Mesendoderm (in vitro differentiated cells): Measurements from ENCODE around the gene SCGB1D4.

Experiments used
- DNase-seq: peaks from one replicate; pipeline ENCODE4 v3.0.0; 2013
- H2AK5ac ChIP-seq: 2 replicates; pipeline ENCODE4 v1.6.1; 2013; ENCODE audit warnings: low read length, inconsistent platforms
- H2BK120ac ChIP-seq: 2 replicates; pipeline ENCODE4 v1.6.1; 2013; ENCODE audit warnings: low read depth, mild to moderate bottlenecking, low read length, moderate library complexity, mixed read lengths
- H2BK15ac ChIP-seq: replicated peaks from 2 replicates; pipeline ENCODE4 v1.6.1; 2013; ENCODE audit warnings: low read depth, mild to moderate bottlenecking, moderate library complexity
- H2BK5ac ChIP-seq: 2 replicates; pipeline ENCODE4 v1.6.1; 2013; ENCODE audit warnings: low read length, inconsistent platforms
- H3K18ac ChIP-seq: 2 replicates; pipeline ENCODE4 v1.6.1; 2013; ENCODE audit warnings: mild to moderate bottlenecking, low read length, mixed read lengths
- H3K23ac ChIP-seq: one replicate; pipeline ENCODE4 v1.6.1; 2013; ENCODE audit warnings: low read length
- H3K27ac ChIP-seq: 2 replicates; pipeline ENCODE4 v1.5.1; 2013; ENCODE audit warnings: low read depth, mild to moderate bottlenecking, inconsistent platforms, low read length, moderate library complexity
- H3K27me3 ChIP-seq: 2 replicates; pipeline ENCODE4 v1.6.1; 2013; ENCODE audit warnings: low read length, control low read depth, mild to moderate bottlenecking, inconsistent platforms; ENCODE audit not compliant: insufficient read depth, poor library complexity
- H3K36me3 ChIP-seq: 2 replicates; pipeline ENCODE4 v1.6.1; 2013; ENCODE audit warnings: low read length, inconsistent platforms; ENCODE audit not compliant: control insufficient read depth, insufficient read depth
- H3K4ac ChIP-seq: one replicate; pipeline ENCODE4 v1.6.1; 2013; ENCODE audit warnings: low read depth, mild to moderate bottlenecking, low read length, moderate library complexity
- H3K4me1 ChIP-seq: 2 replicates; pipeline ENCODE4 v1.6.1; 2013; ENCODE audit warnings: low read depth, low read length, inconsistent platforms; ENCODE audit not compliant: control insufficient read depth
- H3K4me2 ChIP-seq: 2 replicates; pipeline ENCODE4 v1.6.1; 2013; ENCODE audit warnings: low read length
- H3K4me3 ChIP-seq: 2 replicates; pipeline ENCODE4 v1.5.1; 2013; ENCODE audit warnings: mild to moderate bottlenecking, low read length
- H3K56ac ChIP-seq: one replicate; pipeline ENCODE4 v1.6.1; 2013; ENCODE audit warnings: low read length
- H3K79me1 ChIP-seq: 2 replicates; pipeline ENCODE4 v1.6.1; 2013; ENCODE audit warnings: low read length, inconsistent platforms
- H3K79me2 ChIP-seq: 2 replicates; pipeline ENCODE4 v1.6.1; 2013; ENCODE audit warnings: mild to moderate bottlenecking, low read length; ENCODE audit not compliant: control insufficient read depth, insufficient read depth
- H3K9ac ChIP-seq: 2 replicates; pipeline ENCODE4 v1.6.1; 2013; ENCODE audit warnings: low read length, inconsistent platforms
- H4K5ac ChIP-seq: one replicate; pipeline ENCODE4 v1.6.1; 2013; ENCODE audit warnings: low read length
- H4K8ac ChIP-seq: one replicate; pipeline ENCODE4 v1.6.1; 2013; ENCODE audit warnings: low read depth, mild to moderate bottlenecking, control low read depth, low read length, moderate library complexity
- WGBS: extraction: QIAGEN DNeasy Blood & Tissue Kit; methylation state at CpG from one replicate; pipeline ENCODE4 v1.1.7; 2013; ENCODE audit warnings: low lambda C conversion rate, missing lambda C conversion rate; ENCODE audit not compliant: insufficient coverage; ENCODE audit errors: extremely low coverage; 5-methylcytosine and 5-hydroxymethylcytosine counted together

The SCGB1D4 gene

DNA sequence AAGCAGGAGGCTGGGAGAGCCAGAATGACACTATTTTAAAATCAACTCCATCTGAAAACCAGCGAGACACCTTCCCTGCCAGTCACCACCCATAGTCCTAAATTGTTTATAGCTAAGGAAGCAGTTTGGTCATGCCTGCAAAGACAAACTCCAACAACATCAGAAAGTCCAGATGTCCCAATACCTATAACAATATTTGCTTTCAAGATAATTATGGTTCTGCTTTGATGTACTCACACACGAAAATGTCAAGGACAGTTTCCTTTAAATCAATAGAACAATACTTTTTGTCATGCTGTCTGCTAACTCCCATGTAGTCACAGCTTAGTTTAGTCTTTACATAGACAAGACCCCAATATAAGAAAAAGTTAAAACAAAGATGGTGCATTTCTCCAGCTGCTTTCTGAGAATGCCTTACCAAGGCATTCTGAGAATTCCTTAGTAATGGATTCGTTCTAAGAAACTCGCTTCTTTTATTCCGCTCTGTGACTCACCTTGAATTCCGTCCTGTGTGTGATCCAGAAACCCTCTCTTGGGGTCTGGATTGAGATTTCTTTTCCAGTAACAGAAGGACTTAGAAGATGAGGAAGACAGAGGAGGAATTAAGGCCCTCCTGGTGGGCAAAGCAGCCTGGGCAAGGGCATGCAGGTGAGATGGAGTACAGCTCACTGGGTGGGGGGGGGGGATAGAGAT lies 38.5 kb downstream of the SCGB1D4 start:
- Histone ChIP-seq H3K9ac (no peak overlapping the region), H3K79me2 (no peaks in the 10 kb centered on the region), H2BK15ac (no peak overlapping the region), H3K27ac (no peak overlapping the region), H3K4me3 (no peak overlapping the region), H3K79me1 (no peaks in the 10 kb centered on the region), H3K4me1 (no peaks in the 10 kb centered on the region), H3K4ac (no peak overlapping the region), H3K36me3 (no peaks in the 10 kb centered on the region), H2BK5ac (no peak overlapping the region), H3K4me2 (no peak overlapping the region), H2AK5ac (no peak overlapping the region), H3K23ac (no peak overlapping the region), H3K56ac (no peak overlapping the region), H3K18ac (no peak overlapping the region), H3K27me3 (no peaks in the 10 kb centered on the region), H2BK120ac (no peak overlapping the region), H4K5ac (no peak overlapping the region), H4K8ac (no peak overlapping the region)
- peak; percentile 35 for DNase-seq
- no CpG with 5 or more reads among the region's 6 CpGs for WGBS

GRCh38 chr11:62256281-62256680 lies 42.6 kb downstream of the SCGB1D4 start:
- no peak overlapping the region for H3K18ac ChIP-seq
- no peak overlapping the region for H2BK120ac ChIP-seq

GRCh38 chr11:62253999-62254542 lies 44.8 kb downstream of the SCGB1D4 start:
- no peak overlapping the region for H4K8ac ChIP-seq
- H3K36me3 ChIP-seq = no peaks in the 10 kb centered on the region
- no peak overlapping the region for H3K9ac ChIP-seq
- H2BK15ac ChIP-seq = no peak overlapping the region
- no peak overlapping the region for H3K4me2 ChIP-seq
- no peak overlapping the region for H3K4ac ChIP-seq
- H3K56ac ChIP-seq = no peak overlapping the region
- no peaks in the 10 kb centered on the region for H3K79me1 ChIP-seq
- no peak overlapping the region for H4K5ac ChIP-seq
- no peak overlapping the region for H2BK5ac ChIP-seq
- H2AK5ac ChIP-seq = no peak overlapping the region
- no peak overlapping the region for H3K23ac ChIP-seq
- DNase-seq = no peak
- H3K79me2 ChIP-seq = no peaks in the 10 kb centered on the region
- no peak overlapping the region for H3K4me3 ChIP-seq
- no peak overlapping the region for H2BK120ac ChIP-seq
- no peaks in the 10 kb centered on the region for H3K4me1 ChIP-seq
- H3K27ac ChIP-seq = no peak overlapping the region
- no peaks in the 10 kb centered on the region for H3K27me3 ChIP-seq
- no CpG with 5 or more reads among the region's 3 CpGs for WGBS
- no peak overlapping the region for H3K18ac ChIP-seq

More at GRCh38 chr11:62256281-62256680, 42.6 kb downstream of the SCGB1D4 start:
- H3K27me3 ChIP-seq = no peaks in the 10 kb centered on the region
- no peaks in the 10 kb centered on the region for H3K36me3 ChIP-seq
- no peaks in the 10 kb centered on the region for H3K79me1 ChIP-seq
- no peak overlapping the region for H4K8ac ChIP-seq
- H3K4me1 ChIP-seq = no peaks in the 10 kb centered on the region
- H3K4me3 ChIP-seq = no peak overlapping the region
- no peak overlapping the region for H3K23ac ChIP-seq
- H3K79me2 ChIP-seq = no peaks in the 10 kb centered on the region
- no CpG with 5 or more reads among the region's 2 CpGs for WGBS
- no peak overlapping the region for H3K56ac ChIP-seq
- H2AK5ac ChIP-seq = no peak overlapping the region
- DNase-seq = no peak
- no peak overlapping the region for H3K4me2 ChIP-seq
- no peak overlapping the region for H4K5ac ChIP-seq
- no peak overlapping the region for H3K4ac ChIP-seq
- H2BK15ac ChIP-seq = no peak overlapping the region
- no peak overlapping the region for H2BK5ac ChIP-seq
- H3K27ac ChIP-seq = no peak overlapping the region
- no peak overlapping the region for H3K9ac ChIP-seq

DNA sequence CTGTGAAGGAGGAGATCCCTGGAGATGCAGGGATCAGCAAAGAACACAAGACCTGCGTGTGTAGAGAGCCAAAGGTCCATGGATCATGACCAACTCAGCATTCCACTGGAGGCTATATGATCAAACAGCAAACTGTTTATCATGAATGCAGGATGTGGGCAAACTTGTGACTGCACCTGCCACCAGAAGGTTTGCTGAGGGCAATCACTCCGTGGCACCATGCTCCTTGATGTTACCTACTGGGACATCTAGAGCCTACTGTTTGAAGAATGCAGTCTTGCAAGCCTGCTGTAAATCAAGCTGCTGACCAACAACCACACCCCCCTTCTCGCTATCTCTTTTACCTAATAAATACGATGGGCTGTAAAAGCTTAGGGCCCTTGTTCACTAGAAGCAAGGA lies 47.2 kb downstream of the SCGB1D4 start:
- Histone ChIP-seq H2BK5ac (no peak overlapping the region), H3K36me3 (no peaks in the 10 kb centered on the region), H4K8ac (no peak overlapping the region), H3K4me1 (no peaks in the 10 kb centered on the region), H3K4me3 (no peak overlapping the region), H3K79me1 (no peaks in the 10 kb centered on the region), H2BK15ac (no peak overlapping the region), H3K27ac (no peak overlapping the region), H2AK5ac (no peak overlapping the region), H2BK120ac (no peak overlapping the region), H3K79me2 (no peaks in the 10 kb centered on the region), H4K5ac (no peak overlapping the region), H3K27me3 (no peaks in the 10 kb centered on the region), H3K4me2 (no peak overlapping the region), H3K23ac (no peak overlapping the region), H3K9ac (no peak overlapping the region), H3K18ac (no peak overlapping the region), H3K56ac (no peak overlapping the region), H3K4ac (no peak overlapping the region)
- no peak for DNase-seq
- WGBS = no CpG with 5 or more reads among the region's 4 CpGs
